ENCODE measurements around the gene TMX1. TPM values are rescaled to one million over a fixed set of nuclear protein-coding genes. Genes with fewer than 3 reads are reported as not detected.

The TMX1 gene
- total RNA-seq, 1 experiment from 2014 or later: 56.6 TPM

DNA sequence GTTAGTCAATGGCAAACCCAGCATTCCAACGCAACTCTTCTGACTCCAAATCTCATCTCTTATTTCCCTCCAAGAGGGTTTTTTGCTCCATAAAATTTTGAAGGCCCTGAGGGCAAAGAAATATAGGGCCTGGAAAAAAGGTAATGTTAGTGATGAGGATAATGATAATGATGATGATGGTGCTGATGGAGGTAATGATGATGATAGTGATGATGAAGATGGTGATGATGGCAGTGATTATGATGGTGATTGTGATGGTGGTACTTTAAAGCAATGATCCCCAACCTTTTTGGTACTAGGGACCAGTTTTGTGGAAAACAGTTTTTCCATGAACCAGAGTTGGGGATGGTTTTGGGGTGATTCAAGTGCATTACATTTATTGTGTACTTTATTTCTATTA lies 50.1 kb downstream of the TMX1 start:
- H3K79me2 ChIP-seq (ENCODE audit: low read length): no peaks in the 10 kb centered on the region
- no peak for DNase-seq
- no peaks in the 10 kb centered on the region for H3K36me3 ChIP-seq (ENCODE audit: low read depth, low read length)
- intact Hi-C loops (cut with micrococcal nuclease): no loop called here
- no peaks in the 10 kb centered on the region for H3F3A ChIP-seq (ENCODE audit: low read length, unreplicated experiment)
- no peak overlapping the region for H2AFZ ChIP-seq (ENCODE audit: low read length)
- ChIA-PET CTCF (interaction anchor here (0.6 kb wide), 1 partner anchor 592 kb away, joined by 5 read pairs; no protein-coding TSS in a partner anchor), POLR2A (ENCODE audit: unreplicated experiment) (no interaction called here)
- H3K4me2 ChIP-seq (ENCODE audit: low read length): no peak overlapping the region
- no peaks in the 10 kb centered on the region for H3K9me2 ChIP-seq (replicated peaks; ENCODE audit: low read length)
- H3K27me3 ChIP-seq (ENCODE audit: low read length): no peaks in the 10 kb centered on the region
- H3K9ac ChIP-seq (ENCODE audit: low read length): no peak overlapping the region
- TF ChIP-seq EZH2phosphoT487 (IDR thresholded peaks at IDR 0.05; ENCODE audit: borderline replicate concordance, low read length) (no peak), EZH2 (IDR thresholded peaks at IDR 0.05; ENCODE audit: low read length, unreplicated experiment) (no peak)
- TF ChIP-seq, protein P1, sequence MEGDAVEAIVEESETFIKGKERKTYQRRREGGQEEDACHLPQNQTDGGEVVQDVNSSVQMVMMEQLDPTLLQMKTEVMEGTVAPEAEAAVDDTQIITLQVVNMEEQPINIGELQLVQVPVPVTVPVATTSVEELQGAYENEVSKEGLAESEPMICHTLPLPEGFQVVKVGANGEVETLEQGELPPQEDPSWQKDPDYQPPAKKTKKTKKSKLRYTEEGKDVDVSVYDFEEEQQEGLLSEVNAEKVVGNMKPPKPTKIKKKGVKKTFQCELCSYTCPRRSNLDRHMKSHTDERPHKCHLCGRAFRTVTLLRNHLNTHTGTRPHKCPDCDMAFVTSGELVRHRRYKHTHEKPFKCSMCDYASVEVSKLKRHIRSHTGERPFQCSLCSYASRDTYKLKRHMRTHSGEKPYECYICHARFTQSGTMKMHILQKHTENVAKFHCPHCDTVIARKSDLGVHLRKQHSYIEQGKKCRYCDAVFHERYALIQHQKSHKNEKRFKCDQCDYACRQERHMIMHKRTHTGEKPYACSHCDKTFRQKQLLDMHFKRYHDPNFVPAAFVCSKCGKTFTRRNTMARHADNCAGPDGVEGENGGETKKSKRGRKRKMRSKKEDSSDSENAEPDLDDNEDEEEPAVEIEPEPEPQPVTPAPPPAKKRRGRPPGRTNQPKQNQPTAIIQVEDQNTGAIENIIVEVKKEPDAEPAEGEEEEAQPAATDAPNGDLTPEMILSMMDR (conservative IDR thresholded peaks at IDR 0.05; ENCODE audit: low read depth, low read length): no peak
- no TSS peak for BruUV-seq (replicated peaks)
- no peak overlapping the region for H3K27ac ChIP-seq (ENCODE audit: low read length)
- H3K4me1 ChIP-seq (ENCODE audit: insufficient read depth, low read length): no peaks in the 10 kb centered on the region
- no peak for ATAC-seq
- H3K4me3 ChIP-seq (ENCODE audit: low read length): no peak overlapping the region
- H4K20me1 ChIP-seq (ENCODE audit: low read length): no peaks in the 10 kb centered on the region
- H3K9me3 ChIP-seq (ENCODE audit: low read length): no peaks in the 10 kb centered on the region

DNA sequence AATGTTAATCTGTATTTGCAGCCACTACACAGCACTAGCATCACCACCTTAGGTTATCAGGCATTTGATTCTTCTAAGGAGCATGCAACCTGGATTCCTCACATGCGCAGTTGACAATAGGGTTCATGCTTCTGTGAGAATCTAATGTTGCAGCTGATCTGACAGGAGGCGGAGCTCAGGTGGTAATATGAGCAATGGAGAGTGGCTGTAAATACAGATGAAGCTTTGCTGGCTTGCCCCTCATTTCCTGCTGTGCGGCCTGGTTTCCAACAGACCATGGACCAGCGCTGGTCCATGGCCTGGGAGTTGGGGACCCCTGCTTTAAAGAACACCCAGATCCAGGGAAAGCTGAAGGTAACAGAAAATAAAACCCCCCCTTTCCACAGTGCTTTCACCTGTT lies 51.0 kb downstream of the TMX1 start:
- Histone ChIP-seq H3K79me2 (ENCODE audit: low read length) (no peaks in the 10 kb centered on the region), H2AFZ (ENCODE audit: low read length) (no peak overlapping the region), H3K9me3 (ENCODE audit: low read length) (no peaks in the 10 kb centered on the region), H3K9ac (ENCODE audit: low read length) (no peak overlapping the region), H3K4me2 (ENCODE audit: low read length) (no peak overlapping the region), H3K9me2 (replicated peaks; ENCODE audit: low read length) (no peaks in the 10 kb centered on the region), H3F3A (ENCODE audit: low read length, unreplicated experiment) (no peaks in the 10 kb centered on the region), H3K4me3 (ENCODE audit: low read length) (no peak overlapping the region), H3K27me3 (ENCODE audit: low read length) (no peaks in the 10 kb centered on the region), H3K27ac (ENCODE audit: low read length) (no peak overlapping the region), H3K4me1 (ENCODE audit: insufficient read depth, low read length) (peaks cover 8% of the 10 kb centered on the region), H4K20me1 (ENCODE audit: low read length) (no peaks in the 10 kb centered on the region), H3K36me3 (ENCODE audit: low read depth, low read length) (no peaks in the 10 kb centered on the region)
- no peak for ATAC-seq
- ChIA-PET CTCF (no interaction called here), POLR2A (ENCODE audit: unreplicated experiment) (interaction anchor here (0.5 kb wide), 1 partner anchor 10 kb away, joined by 4 read pairs; no protein-coding TSS in a partner anchor)
- BruUV-seq (replicated peaks): no TSS peak
- intact Hi-C loops (cut with micrococcal nuclease): no loop called here
- DNase-seq: no peak
- TF ChIP-seq EZH2phosphoT487 (IDR thresholded peaks at IDR 0.05; ENCODE audit: borderline replicate concordance, low read length): no peak
- no peak for TF ChIP-seq EZH2 (IDR thresholded peaks at IDR 0.05; ENCODE audit: low read length, unreplicated experiment)
- TF ChIP-seq, protein P1 (conservative IDR thresholded peaks at IDR 0.05; ENCODE audit: low read depth, low read length): no peak

DNA sequence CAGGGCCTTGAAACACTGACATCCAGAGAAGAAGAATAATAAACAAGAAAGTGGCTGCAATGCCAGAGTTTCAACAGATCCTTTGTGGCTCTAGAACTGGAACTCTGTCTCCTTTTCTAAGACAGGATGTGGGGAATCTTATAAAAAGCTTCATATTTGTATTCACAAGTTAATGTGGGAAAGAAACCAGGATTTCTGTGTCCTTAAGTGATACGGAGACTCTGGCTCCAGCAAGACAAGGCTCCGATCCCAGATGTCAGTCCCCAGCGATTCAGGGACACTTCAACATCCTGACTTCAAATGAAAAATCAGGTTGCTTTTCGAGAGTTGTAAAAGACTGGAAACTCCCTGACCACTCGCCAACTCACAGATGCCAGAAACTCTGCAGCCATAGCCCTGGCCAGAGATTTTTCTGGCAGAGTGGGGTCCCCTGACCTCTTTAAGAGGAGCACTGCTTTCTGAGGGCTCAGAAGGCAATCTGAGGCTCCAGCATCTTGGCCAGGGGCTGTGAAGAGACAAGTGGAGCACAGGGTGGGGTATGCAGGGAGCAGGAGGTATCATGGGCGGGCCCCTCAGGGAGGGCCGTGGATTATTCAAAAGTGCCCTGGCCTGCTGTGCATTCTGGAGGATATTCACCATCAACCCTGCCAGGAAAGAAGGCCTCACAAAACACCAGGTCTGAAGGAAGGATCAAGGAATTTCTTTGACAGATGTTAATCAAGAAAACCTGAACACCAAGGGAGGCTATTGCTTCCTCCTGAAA lies 53.3 kb downstream of the TMX1 start:
- Histone ChIP-seq H4K20me1 (ENCODE audit: low read length) (no peaks in the 10 kb centered on the region), H2AFZ (ENCODE audit: low read length) (no peak overlapping the region), H3K79me2 (ENCODE audit: low read length) (no peaks in the 10 kb centered on the region), H3K4me3 (ENCODE audit: low read length) (no peak overlapping the region), H3K27ac (ENCODE audit: low read length) (no peak overlapping the region), H3K9me3 (ENCODE audit: low read length) (no peaks in the 10 kb centered on the region), H3K4me2 (ENCODE audit: low read length) (no peak overlapping the region), H3F3A (ENCODE audit: low read length, unreplicated experiment) (no peaks in the 10 kb centered on the region), H3K36me3 (ENCODE audit: low read depth, low read length) (no peaks in the 10 kb centered on the region), H3K27me3 (ENCODE audit: low read length) (no peaks in the 10 kb centered on the region), H3K4me1 (ENCODE audit: insufficient read depth, low read length) (peaks cover 12% of the 10 kb centered on the region), H3K9me2 (replicated peaks; ENCODE audit: low read length) (no peaks in the 10 kb centered on the region), H3K9ac (ENCODE audit: low read length) (no peak overlapping the region)
- BruUV-seq (replicated peaks): no TSS peak
- ChIA-PET POLR2A (ENCODE audit: unreplicated experiment) (no interaction called here), CTCF (no interaction called here)
- intact Hi-C loops (cut with micrococcal nuclease): loop anchor here (2.0 kb wide), 1 partner anchor 103 kb away; no protein-coding TSS in a partner anchor
- no peak for ATAC-seq
- no peak for DNase-seq
- TF ChIP-seq, protein P1 (conservative IDR thresholded peaks at IDR 0.05; ENCODE audit: low read depth, low read length): no peak
- TF ChIP-seq EZH2phosphoT487 (IDR thresholded peaks at IDR 0.05; ENCODE audit: borderline replicate concordance, low read length) (no peak), EZH2 (IDR thresholded peaks at IDR 0.05; ENCODE audit: low read length, unreplicated experiment) (no peak)
